Stimulated activated naive CD8-positive, alpha-beta T cell treated with anti-CD3 and anti-CD28 coated beads, Interleukin-15, Interleukin-2, amounts not matched to agents 100 ng/mL and 50 ng/mL, for 24 hours (primary cell): ENCODE results near the gene RREB1.

Experiments used
- H3K27ac Mint-ChIP-seq: one replicate; pipeline ENCODE4 v1.8.0; 2021; ENCODE audit warnings: mild to moderate bottlenecking, mixed read lengths
- H3K27me3 Mint-ChIP-seq: one replicate; pipeline ENCODE4 v1.8.0; 2021; ENCODE audit warnings: mixed read lengths
- H3K36me3 Mint-ChIP-seq: one replicate; pipeline ENCODE4 v1.8.0; 2021; ENCODE audit warnings: low read depth, mixed read lengths
- H3K4me1 Mint-ChIP-seq: one replicate; pipeline ENCODE4 v1.8.0; 2021; ENCODE audit warnings: low read depth, mixed read lengths
- H3K4me3 Mint-ChIP-seq: one replicate; pipeline ENCODE4 v1.8.0; 2021; ENCODE audit warnings: mild to moderate bottlenecking, mixed read lengths
- H3K9me3 Mint-ChIP-seq: one replicate; pipeline ENCODE4 v1.8.0; 2021; ENCODE audit warnings: mixed read lengths

Gene RREB1

GRCh38 chr6:7140631-7141378 is 33.0 kb downstream of the RREB1 start:
- Mint-ChIP-seq H3K9me3 (no peaks in the 10 kb centered on the region), H3K27me3 (no peaks in the 10 kb centered on the region), H3K36me3 (peaks cover 3% of the 10 kb centered on the region), H3K4me1 (peaks cover 91% of the 10 kb centered on the region), H3K4me3 (peak overlapping the region; percentile 83), H3K27ac (peak overlapping the region; percentile 86)

- Mint-ChIP-seq H3K4me3 (no peak overlapping the region), H3K27ac (no peak overlapping the region), H3K27me3 (no peaks in the 10 kb centered on the region), H3K4me1 (peaks cover 91% of the 10 kb centered on the region), H3K36me3 (peaks cover 3% of the 10 kb centered on the region), H3K9me3 (no peaks in the 10 kb centered on the region)
These were observed 34.6 kb downstream of the RREB1 start for GRCh38 chr6:7142228-7142801.

GRCh38 chr6:7142918-7143475 is 35.2 kb downstream of the RREB1 start:
- Mint-ChIP-seq H3K27me3 (no peaks in the 10 kb centered on the region), H3K9me3 (no peaks in the 10 kb centered on the region), H3K4me3 (no peak overlapping the region), H3K27ac (peak overlapping the region; percentile 56), H3K4me1 (peaks cover 91% of the 10 kb centered on the region), H3K36me3 (peaks cover 3% of the 10 kb centered on the region)

- Mint-ChIP-seq H3K4me3 (no peak overlapping the region), H3K9me3 (no peaks in the 10 kb centered on the region), H3K36me3 (peaks cover 3% of the 10 kb centered on the region), H3K4me1 (peaks cover 91% of the 10 kb centered on the region), H3K27me3 (no peaks in the 10 kb centered on the region), H3K27ac (peak overlapping the region; percentile 56)
These were observed 35.8 kb downstream of the RREB1 start for GRCh38 chr6:7143476-7143974.

- H3K27ac Mint-ChIP-seq: peak overlapping the region; percentile 98
- peaks cover 3% of the 10 kb centered on the region for H3K36me3 Mint-ChIP-seq
- no peaks in the 10 kb centered on the region for H3K27me3 Mint-ChIP-seq
- peak overlapping the region; percentile 18 for H3K4me3 Mint-ChIP-seq
- peaks cover 88% of the 10 kb centered on the region for H3K4me1 Mint-ChIP-seq
- H3K9me3 Mint-ChIP-seq: no peaks in the 10 kb centered on the region
These were observed 37.3 kb downstream of the RREB1 start for GRCh38 chr6:7144872-7145584.

GRCh38 chr6:7145585-7145884 is 37.8 kb downstream of the RREB1 start:
- H3K9me3 Mint-ChIP-seq: no peaks in the 10 kb centered on the region
- peaks cover 88% of the 10 kb centered on the region for H3K4me1 Mint-ChIP-seq
- no peaks in the 10 kb centered on the region for H3K27me3 Mint-ChIP-seq
- H3K27ac Mint-ChIP-seq: peak overlapping the region; percentile 98
- H3K36me3 Mint-ChIP-seq: peaks cover 3% of the 10 kb centered on the region
- peak overlapping the region; percentile 68 for H3K4me3 Mint-ChIP-seq

GRCh38 chr6:7145885-7146828 is 38.4 kb downstream of the RREB1 start:
- Mint-ChIP-seq H3K36me3 (peaks cover 3% of the 10 kb centered on the region), H3K4me3 (peak overlapping the region; percentile 68), H3K9me3 (no peaks in the 10 kb centered on the region), H3K27me3 (no peaks in the 10 kb centered on the region), H3K27ac (peak overlapping the region; percentile 98), H3K4me1 (peaks cover 88% of the 10 kb centered on the region)

GRCh38 chr6:7147051-7147671 is 39.4 kb downstream of the RREB1 start:
- Mint-ChIP-seq H3K4me3 (peak overlapping the region; percentile 68), H3K27me3 (no peaks in the 10 kb centered on the region), H3K4me1 (peaks cover 92% of the 10 kb centered on the region), H3K27ac (peak overlapping the region; percentile 98), H3K36me3 (peaks cover 4% of the 10 kb centered on the region), H3K9me3 (no peaks in the 10 kb centered on the region)

GRCh38 chr6:7148100-7148822 is 40.5 kb downstream of the RREB1 start:
- Mint-ChIP-seq H3K36me3 (peaks cover 10% of the 10 kb centered on the region), H3K4me3 (peak overlapping the region; percentile 68), H3K27ac (peak overlapping the region; percentile 98), H3K27me3 (no peaks in the 10 kb centered on the region), H3K9me3 (no peaks in the 10 kb centered on the region), H3K4me1 (peaks cover 91% of the 10 kb centered on the region)

GRCh38 chr6:7150381-7151064 is 42.8 kb downstream of the RREB1 start:
- H3K4me1 Mint-ChIP-seq: peaks cover 94% of the 10 kb centered on the region
- no peaks in the 10 kb centered on the region for H3K27me3 Mint-ChIP-seq
- H3K36me3 Mint-ChIP-seq: peaks cover 15% of the 10 kb centered on the region
- H3K9me3 Mint-ChIP-seq: no peaks in the 10 kb centered on the region
- no peak overlapping the region for H3K27ac Mint-ChIP-seq
- H3K4me3 Mint-ChIP-seq: no peak overlapping the region

- H3K27me3 Mint-ChIP-seq: no peaks in the 10 kb centered on the region
- H3K27ac Mint-ChIP-seq: peak overlapping the region; percentile 5
- no peak overlapping the region for H3K4me3 Mint-ChIP-seq
- peaks cover 20% of the 10 kb centered on the region for H3K36me3 Mint-ChIP-seq
- peaks cover 94% of the 10 kb centered on the region for H3K4me1 Mint-ChIP-seq
- no peaks in the 10 kb centered on the region for H3K9me3 Mint-ChIP-seq
These were observed 43.6 kb downstream of the RREB1 start for GRCh38 chr6:7151381-7151780.

GRCh38 chr6:7152462-7152861 is 44.7 kb downstream of the RREB1 start:
- Mint-ChIP-seq H3K27me3 (no peaks in the 10 kb centered on the region), H3K36me3 (peaks cover 20% of the 10 kb centered on the region), H3K4me1 (peaks cover 92% of the 10 kb centered on the region), H3K27ac (no peak overlapping the region), H3K4me3 (no peak overlapping the region), H3K9me3 (no peaks in the 10 kb centered on the region)

- Mint-ChIP-seq H3K9me3 (no peaks in the 10 kb centered on the region), H3K4me1 (peaks cover 92% of the 10 kb centered on the region), H3K27me3 (no peaks in the 10 kb centered on the region), H3K27ac (peak overlapping the region; percentile 72), H3K36me3 (peaks cover 27% of the 10 kb centered on the region), H3K4me3 (no peak overlapping the region)
These were observed 46.0 kb downstream of the RREB1 start for GRCh38 chr6:7153789-7154188.
